SU-DHL-6 (cell line): ENCODE results near the gene SLC40A1.

Experiments used
- H2AFZ ChIP-seq: fragments of 200-600 bp; sonication (generic); 2 replicates; pipeline ENCODE4 v1.6.1; 2014; ENCODE audit warnings: low read depth, mild to moderate bottlenecking, moderate library complexity, mixed read lengths, antibody characterized with exemption, low read length; ENCODE audit not compliant: severe bottlenecking
- H3F3A ChIP-seq: fragments of 200-600 bp; shearing (Covaris generic); 2 replicates; pipeline ENCODE4 v1.6.0; 2016; ENCODE audit warnings: antibody characterized with exemption, mild to moderate bottlenecking; ENCODE audit not compliant: insufficient read depth
- H3K27ac ChIP-seq: fragments of 200-600 bp; sonication (generic); 2 replicates; pipeline ENCODE4 v1.5.1; 2016; ENCODE audit warnings: low read depth, mild to moderate bottlenecking, low read length, moderate library complexity, mixed read lengths
- H3K27me3 ChIP-seq: fragments of 200-600 bp; sonication (generic), shearing (Covaris generic); 2 replicates; pipeline ENCODE4 v1.6.0; 2014; ENCODE audit warnings: mild to moderate bottlenecking, low read length
- H3K36me3 ChIP-seq: fragments of 200-600 bp; sonication (generic); 2 replicates; pipeline ENCODE4 v1.6.1; 2014; ENCODE audit warnings: mild to moderate bottlenecking, low read length, mixed read lengths
- H3K4me2 ChIP-seq: fragments of 300-600, 200-600 bp; shearing (Covaris generic), sonication (generic); 2 replicates; pipeline ENCODE4 v1.6.0; 2014; ENCODE audit warnings: low read length, low read depth, mild to moderate bottlenecking; ENCODE audit not compliant: poor library complexity, severe bottlenecking
- H3K4me3 ChIP-seq: fragments of 200-600 bp; sonication (generic); 2 replicates; pipeline ENCODE4 v1.5.1; 2014; ENCODE audit warnings: antibody characterized with exemption, low read length, mild to moderate bottlenecking, mixed read lengths; ENCODE audit not compliant: insufficient read depth, poor library complexity, severe bottlenecking
- H3K79me2 ChIP-seq: fragments of 200-600 bp; sonication (generic); 2 replicates; pipeline ENCODE4 v1.6.1; 2014; ENCODE audit warnings: mild to moderate bottlenecking, low read length, moderate library complexity; ENCODE audit not compliant: insufficient read depth
- H3K9ac ChIP-seq: fragments of 200-600 bp; sonication (generic); 2 replicates; pipeline ENCODE4 v1.7.0; 2014; ENCODE audit warnings: mild to moderate bottlenecking, low read length
- H3K9me2 ChIP-seq: fragments of 200-600 bp; sonication (generic); replicated peaks from 2 replicates; pipeline ENCODE4 v1.6.1; 2014; ENCODE audit warnings: low read length; ENCODE audit not compliant: insufficient read depth
- H3K9me3 ChIP-seq: fragments of 200-600 bp; sonication (generic); 2 replicates; pipeline ENCODE4 v1.6.1; 2014; ENCODE audit warnings: low read length, mixed read lengths; ENCODE audit not compliant: insufficient read depth
- H4K20me1 ChIP-seq: fragments of 200-600 bp; sonication (generic); 2 replicates; pipeline ENCODE4 v1.6.1; 2014; ENCODE audit warnings: low read depth, mild to moderate bottlenecking, antibody characterized with exemption, low read length, moderate library complexity, mixed read lengths
- CTCF ChIP-seq: fragments of 200-600 bp; sonication (generic); IDR thresholded peaks from one replicate; pipeline ENCODE4 v1.5.1; 2017; ENCODE audit warnings: antibody characterized with exemption, mild to moderate bottlenecking, low read length, moderate library complexity; ENCODE audit not compliant: insufficient read depth, poor library complexity, severe bottlenecking
- EZH2phosphoT487 ChIP-seq: fragments of 200-600 bp; sonication (generic), shearing (Covaris generic); conservative IDR thresholded peaks from 2 replicates; pipeline ENCODE4 v1.6.1; 2018; ENCODE audit warnings: mild to moderate bottlenecking, antibody characterized with exemption, low read length, moderate library complexity, mixed read lengths

Gene SLC40A1

DNA sequence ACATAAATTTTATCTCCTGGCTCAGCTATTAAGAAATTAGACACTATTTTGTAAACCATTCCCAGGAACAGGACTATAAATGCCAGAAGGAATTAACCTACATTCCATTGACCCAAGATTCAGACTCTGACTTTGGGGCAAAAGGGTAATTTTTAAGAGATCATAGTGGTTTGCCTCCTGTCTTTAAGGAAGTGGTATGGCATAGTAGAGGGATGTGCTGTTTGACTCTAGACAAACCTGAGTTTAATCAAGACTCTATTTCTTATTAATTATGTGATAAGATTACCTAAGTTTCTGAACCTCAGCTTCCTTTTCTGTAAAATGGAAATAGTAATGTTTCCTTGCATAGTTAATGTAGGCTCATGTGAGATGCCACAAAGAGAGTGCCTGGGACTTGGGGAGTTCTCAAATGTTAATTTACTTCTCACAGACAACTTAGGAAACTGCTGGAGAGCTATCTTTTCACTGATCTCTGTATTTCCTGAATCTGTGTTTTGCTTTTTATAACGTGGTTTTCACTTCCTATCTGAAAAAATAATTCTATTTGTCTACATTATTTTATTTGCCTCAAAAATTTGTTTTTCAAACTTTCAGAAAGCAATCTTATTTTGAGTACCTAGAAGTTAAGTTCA lies 11.9 kb upstream of the SLC40A1 start:
- H3K4me3 ChIP-seq: no peak overlapping the region
- H3K9me2 ChIP-seq: no peaks in the 10 kb centered on the region
- no peaks in the 10 kb centered on the region for H4K20me1 ChIP-seq
- H3K9ac ChIP-seq: no peak overlapping the region
- no peaks in the 10 kb centered on the region for H3K79me2 ChIP-seq
- no peaks in the 10 kb centered on the region for H3K27me3 ChIP-seq
- no peaks in the 10 kb centered on the region for H3F3A ChIP-seq
- no peak overlapping the region for H3K27ac ChIP-seq
- TF ChIP-seq EZH2phosphoT487 (no peak), CTCF (no peak)
- no peak overlapping the region for H2AFZ ChIP-seq
- no peaks in the 10 kb centered on the region for H3K36me3 ChIP-seq
- no peak overlapping the region for H3K4me2 ChIP-seq
- no peaks in the 10 kb centered on the region for H3K9me3 ChIP-seq

DNA sequence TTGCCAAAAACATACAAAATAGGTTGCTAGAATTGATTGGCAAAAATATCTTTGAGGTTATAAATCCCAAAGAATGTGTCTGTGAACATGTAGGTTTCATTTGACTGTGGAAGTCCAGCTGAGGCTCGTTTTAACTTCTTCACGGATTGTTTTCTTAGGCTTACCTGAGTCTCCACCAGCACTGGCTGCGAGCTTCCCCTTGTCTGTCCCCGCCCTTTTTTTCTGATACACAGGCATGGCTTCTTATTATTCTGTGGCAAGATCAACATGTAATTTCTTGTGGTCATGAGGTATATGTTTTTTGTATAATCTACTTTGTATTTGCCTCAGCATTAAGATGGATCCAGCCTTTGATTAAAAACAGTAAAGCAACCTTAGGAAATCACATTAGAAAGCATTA lies 7.2 kb upstream of the SLC40A1 start:
- Histone ChIP-seq H3K9me2 (no peaks in the 10 kb centered on the region), H3K36me3 (no peaks in the 10 kb centered on the region), H3K4me3 (no peak overlapping the region), H3K4me2 (no peak overlapping the region), H3K27me3 (no peaks in the 10 kb centered on the region), H3K27ac (no peak overlapping the region), H3K9me3 (no peaks in the 10 kb centered on the region), H4K20me1 (no peaks in the 10 kb centered on the region), H3K9ac (no peak overlapping the region), H2AFZ (no peak overlapping the region), H3F3A (no peaks in the 10 kb centered on the region), H3K79me2 (no peaks in the 10 kb centered on the region)
- TF ChIP-seq EZH2phosphoT487 (no peak), CTCF (no peak)

DNA sequence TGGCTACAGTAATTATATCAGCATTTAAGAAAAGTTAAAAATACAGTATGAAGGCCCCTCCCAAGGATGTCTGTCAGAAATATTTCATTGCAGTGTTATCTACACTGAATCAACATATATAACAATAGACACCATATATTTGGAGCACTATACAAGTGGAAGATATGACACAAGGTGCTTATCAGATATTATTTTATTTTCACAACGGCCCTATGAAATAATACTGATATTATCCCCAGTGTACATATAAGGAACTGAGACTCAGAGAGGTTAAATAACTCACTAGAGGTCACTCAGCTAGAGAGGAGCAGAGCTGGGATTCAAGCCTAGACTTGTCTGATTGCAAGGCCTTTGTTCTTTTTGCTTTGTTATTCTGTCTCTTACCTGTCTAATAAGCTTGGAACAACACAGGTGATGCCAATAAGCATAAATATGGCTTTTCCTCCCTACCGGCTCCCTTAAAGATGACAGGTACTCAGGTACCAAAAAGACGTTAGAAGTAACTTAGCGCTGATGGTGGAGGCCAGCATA lies 4.7 kb upstream of the SLC40A1 start:
- no peak overlapping the region for H3K27ac ChIP-seq
- no peak overlapping the region for H3K4me3 ChIP-seq
- H3K36me3 ChIP-seq: no peaks in the 10 kb centered on the region
- no peak overlapping the region for H2AFZ ChIP-seq
- H3K9me2 ChIP-seq: no peaks in the 10 kb centered on the region
- no peaks in the 10 kb centered on the region for H4K20me1 ChIP-seq
- TF ChIP-seq CTCF: no peak
- no peak for TF ChIP-seq EZH2phosphoT487
- H3K79me2 ChIP-seq: no peaks in the 10 kb centered on the region
- no peak overlapping the region for H3K9ac ChIP-seq
- H3F3A ChIP-seq: no peaks in the 10 kb centered on the region
- no peaks in the 10 kb centered on the region for H3K9me3 ChIP-seq
- no peaks in the 10 kb centered on the region for H3K27me3 ChIP-seq
- no peak overlapping the region for H3K4me2 ChIP-seq
